ENCODE measurements around the gene CSNK1D.

The CSNK1D gene

DNA sequence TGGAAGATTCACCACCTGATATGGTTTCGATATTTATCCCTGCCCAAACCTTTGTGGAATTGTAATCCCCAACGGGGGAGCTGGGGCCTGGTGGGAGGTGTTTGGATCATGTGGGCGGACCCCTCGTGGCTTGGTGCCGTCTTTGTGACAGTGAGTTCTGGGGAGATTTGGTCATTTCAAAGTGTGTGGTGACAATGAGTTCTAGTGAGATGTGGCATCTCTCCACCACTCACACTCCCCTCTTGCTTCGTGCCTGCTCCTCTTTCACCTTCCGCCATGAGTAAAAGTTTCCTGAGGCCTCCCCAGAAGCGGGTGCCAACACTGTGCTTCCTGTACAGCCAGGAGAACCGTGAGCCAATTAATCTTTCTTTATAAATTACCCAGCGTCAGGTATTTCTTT lies 70.5 kb downstream of the CSNK1D start:
- TF ChIP-seq, protein P1, sequence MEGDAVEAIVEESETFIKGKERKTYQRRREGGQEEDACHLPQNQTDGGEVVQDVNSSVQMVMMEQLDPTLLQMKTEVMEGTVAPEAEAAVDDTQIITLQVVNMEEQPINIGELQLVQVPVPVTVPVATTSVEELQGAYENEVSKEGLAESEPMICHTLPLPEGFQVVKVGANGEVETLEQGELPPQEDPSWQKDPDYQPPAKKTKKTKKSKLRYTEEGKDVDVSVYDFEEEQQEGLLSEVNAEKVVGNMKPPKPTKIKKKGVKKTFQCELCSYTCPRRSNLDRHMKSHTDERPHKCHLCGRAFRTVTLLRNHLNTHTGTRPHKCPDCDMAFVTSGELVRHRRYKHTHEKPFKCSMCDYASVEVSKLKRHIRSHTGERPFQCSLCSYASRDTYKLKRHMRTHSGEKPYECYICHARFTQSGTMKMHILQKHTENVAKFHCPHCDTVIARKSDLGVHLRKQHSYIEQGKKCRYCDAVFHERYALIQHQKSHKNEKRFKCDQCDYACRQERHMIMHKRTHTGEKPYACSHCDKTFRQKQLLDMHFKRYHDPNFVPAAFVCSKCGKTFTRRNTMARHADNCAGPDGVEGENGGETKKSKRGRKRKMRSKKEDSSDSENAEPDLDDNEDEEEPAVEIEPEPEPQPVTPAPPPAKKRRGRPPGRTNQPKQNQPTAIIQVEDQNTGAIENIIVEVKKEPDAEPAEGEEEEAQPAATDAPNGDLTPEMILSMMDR (IDR thresholded peaks at IDR 0.05; ENCODE audit: low read depth, low read length, missing control alignments), result no peak
- H3K4me3 ChIP-seq (replicated peaks; ENCODE audit: low read depth, low read length), result no peak overlapping the region
- DNase-seq (ENCODE audit: extremely low read depth, low read depth), result no peak

DNA sequence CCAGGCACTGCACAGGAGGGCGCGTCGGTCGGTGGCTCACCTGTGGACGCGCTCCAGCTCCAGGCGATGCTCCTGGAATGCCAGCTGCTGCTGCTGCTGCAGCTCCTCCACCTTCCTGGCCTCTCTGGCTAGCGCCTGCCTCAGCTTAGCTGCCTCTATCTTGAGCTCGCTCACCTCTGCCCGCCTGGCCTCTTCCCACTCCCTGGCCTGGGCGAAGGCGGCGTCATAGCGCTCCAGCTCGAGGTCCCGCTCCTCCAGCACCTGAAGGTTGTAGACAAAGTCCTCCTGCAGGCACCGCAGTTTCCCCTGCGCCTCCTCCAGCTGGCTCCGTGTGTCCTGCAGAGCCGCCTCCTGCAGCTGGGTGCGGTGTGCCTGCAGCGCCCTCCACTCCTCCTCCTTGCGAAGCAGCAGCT lies 72.0 kb downstream of the CSNK1D start:
- no peak for DNase-seq (ENCODE audit: extremely low read depth, low read depth)
- no peak overlapping the region for H3K4me3 ChIP-seq (replicated peaks; ENCODE audit: low read depth, low read length)
- TF ChIP-seq, protein P1 (IDR thresholded peaks at IDR 0.05; ENCODE audit: low read depth, low read length, missing control alignments), result no peak

DNA sequence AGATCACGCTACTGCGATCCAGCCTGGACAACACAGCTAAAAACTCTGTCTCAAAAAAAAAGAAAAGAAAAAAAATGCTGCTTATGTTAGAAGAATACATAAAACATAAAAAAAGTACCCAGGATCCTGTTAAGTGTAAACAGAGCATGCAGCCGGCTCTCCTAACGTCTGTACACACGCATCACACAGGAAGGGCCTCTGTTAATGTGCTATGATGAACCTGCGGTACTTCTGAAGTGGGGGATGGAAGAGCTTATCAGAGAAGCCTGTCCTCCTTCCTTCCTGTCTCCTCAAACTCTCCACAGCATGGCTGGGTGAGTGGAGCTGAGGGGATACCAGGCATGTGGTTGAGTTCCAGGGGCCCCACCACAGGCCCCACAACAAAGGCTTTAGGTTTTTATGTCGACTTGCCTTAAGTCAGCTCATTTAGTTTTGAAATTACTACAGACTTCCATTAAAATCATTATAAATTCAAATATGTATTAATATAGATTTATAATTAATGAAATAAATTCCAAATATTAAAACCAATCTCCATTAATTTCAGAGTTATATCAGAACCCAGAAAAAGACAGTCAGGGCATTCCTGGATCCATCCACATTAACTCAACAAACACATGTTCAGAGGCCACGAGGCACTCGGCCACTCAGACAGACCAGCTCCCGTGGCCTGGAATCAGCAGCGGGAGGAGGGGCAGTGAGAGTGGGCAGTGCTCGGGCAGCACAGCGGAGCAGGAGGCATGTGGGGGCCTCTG lies 72.6 kb downstream of the CSNK1D start:
- H3K4me3 ChIP-seq (replicated peaks; ENCODE audit: low read depth, low read length), result no peak overlapping the region
- no peak for DNase-seq (ENCODE audit: extremely low read depth, low read depth)
- TF ChIP-seq, protein P1 (IDR thresholded peaks at IDR 0.05; ENCODE audit: low read depth, low read length, missing control alignments), result no peak

DNA sequence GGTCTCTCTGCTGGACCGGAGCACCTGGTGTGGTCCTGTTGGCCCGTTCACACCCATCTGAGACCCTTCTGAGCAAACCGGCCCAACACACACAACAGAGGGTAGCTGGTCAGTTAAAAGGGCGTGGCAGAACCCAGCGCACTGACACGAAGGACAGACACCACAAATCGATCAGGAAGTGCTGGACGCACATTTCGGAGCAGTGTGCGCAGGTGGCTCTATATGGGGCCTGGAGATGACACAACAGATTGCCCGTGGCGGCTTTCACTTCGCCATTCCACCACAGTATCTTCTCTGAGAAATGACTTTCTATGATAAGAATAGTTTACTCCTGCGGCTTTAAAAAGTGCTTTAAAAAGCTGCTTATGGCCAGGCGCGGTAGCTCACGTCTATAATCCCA lies 73.4 kb downstream of the CSNK1D start:
- no peak overlapping the region for H3K4me3 ChIP-seq (replicated peaks; ENCODE audit: low read depth, low read length)
- DNase-seq (ENCODE audit: extremely low read depth, low read depth), result no peak
- TF ChIP-seq, protein P1 (IDR thresholded peaks at IDR 0.05; ENCODE audit: low read depth, low read length, missing control alignments), result no peak

DNA sequence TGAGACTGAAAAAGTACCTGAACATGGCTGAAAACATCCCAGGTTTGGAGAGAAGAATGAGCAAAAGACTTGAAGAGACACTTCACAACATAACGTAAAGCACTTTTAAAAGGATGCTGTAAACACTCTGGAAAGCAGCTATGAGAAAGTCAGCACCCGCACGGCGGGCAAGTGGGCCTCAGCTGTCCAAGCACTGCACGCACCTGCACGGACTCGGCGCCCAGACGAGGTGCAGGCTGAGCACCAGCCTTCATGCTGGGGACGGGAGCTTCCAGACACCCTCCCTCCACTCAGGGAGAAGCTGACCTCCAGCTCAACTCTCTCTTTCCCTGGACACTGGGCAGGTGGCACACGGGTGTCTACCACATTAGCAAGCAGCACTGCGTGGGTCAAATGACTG lies 74.0 kb downstream of the CSNK1D start:
- no peak overlapping the region for H3K4me3 ChIP-seq (replicated peaks; ENCODE audit: low read depth, low read length)
- TF ChIP-seq, protein P1 (IDR thresholded peaks at IDR 0.05; ENCODE audit: low read depth, low read length, missing control alignments), result no peak
- no peak for DNase-seq (ENCODE audit: extremely low read depth, low read depth)

DNA sequence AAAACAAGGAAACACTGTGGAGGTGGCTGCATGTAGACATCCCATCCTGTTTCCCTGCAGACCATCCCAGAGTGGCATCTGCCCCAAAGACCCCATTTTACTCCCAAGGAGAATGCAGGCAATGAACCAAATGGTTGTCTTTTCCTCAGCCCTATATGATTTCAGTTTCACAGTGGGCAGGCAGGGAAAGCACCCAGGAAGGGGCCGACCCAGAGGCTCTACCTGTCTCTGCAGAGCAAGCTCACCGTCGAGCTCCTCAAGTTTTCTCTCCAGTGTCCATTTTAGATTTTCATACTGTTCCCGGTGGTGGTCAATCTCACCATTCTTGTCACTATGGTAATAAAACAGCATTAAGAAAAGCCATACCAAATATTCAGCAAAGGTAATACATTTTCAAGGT lies 75.4 kb downstream of the CSNK1D start:
- TF ChIP-seq, protein P1 (IDR thresholded peaks at IDR 0.05; ENCODE audit: low read depth, low read length, missing control alignments), result no peak
- DNase-seq (ENCODE audit: extremely low read depth, low read depth), result no peak
- no peak overlapping the region for H3K4me3 ChIP-seq (replicated peaks; ENCODE audit: low read depth, low read length)
